Neural cell (in vitro differentiated cells): ENCODE measurements around the gene SH3RF3. TPM values are rescaled to one million over a fixed set of nuclear protein-coding genes. Genes with fewer than 3 reads are reported as not detected.

ENCODE experiments used
- H2AFZ ChIP-seq: fragments of 200-600, 300-800 bp; sonication (generic), shearing (Covaris generic); 2 replicates; pipeline ENCODE4 v1.6.0; 2014; ENCODE audit warnings: low read depth, mild to moderate bottlenecking, antibody characterized with exemption, low read length, moderate library complexity
- H3F3A ChIP-seq: fragments of 200-600 bp; shearing (Covaris generic); 2 replicates; pipeline ENCODE4 v1.6.1; 2016; ENCODE audit warnings: mild to moderate bottlenecking, moderate library complexity, mixed read lengths, antibody characterized with exemption, low read length; ENCODE audit not compliant: insufficient read depth, poor library complexity, severe bottlenecking
- H3K27ac ChIP-seq: fragments of 200-600, 300-800 bp; sonication (generic), shearing (Covaris generic); 2 replicates; pipeline ENCODE4 v1.5.1; 2014; ENCODE audit warnings: mild to moderate bottlenecking, low read length, moderate library complexity
- H3K27me3 ChIP-seq: fragments of 300-800, 200-600 bp; sonication (generic), shearing (Covaris generic); 2 replicates; pipeline ENCODE4 v1.6.0; 2014; ENCODE audit warnings: mild to moderate bottlenecking, low read depth, low read length, moderate library complexity; ENCODE audit not compliant: insufficient read depth
- H3K36me3 ChIP-seq: fragments of 300-800, 200-600 bp; sonication (generic), shearing (Covaris generic); 2 replicates; pipeline ENCODE4 v1.5.1; 2014; ENCODE audit warnings: mild to moderate bottlenecking, antibody characterized with exemption, low read length, moderate library complexity; ENCODE audit not compliant: insufficient read depth
- H3K4me2 ChIP-seq: fragments of 300-800, 200-600 bp; sonication (generic), shearing (Covaris generic); 2 replicates; pipeline ENCODE4 v1.6.0; 2014; ENCODE audit warnings: mild to moderate bottlenecking, low read length
- H3K4me3 ChIP-seq: fragments of 300-800, 200-600 bp; sonication (generic), shearing (Covaris generic); 2 replicates; pipeline ENCODE4 v1.5.1; 2014; ENCODE audit warnings: mild to moderate bottlenecking, low read length, moderate library complexity
- H3K79me2 ChIP-seq: fragments of 200-600 bp; shearing (Covaris generic); replicated peaks from 2 replicates; pipeline ENCODE4 v1.6.0; 2014; ENCODE audit warnings: mild to moderate bottlenecking, low read length, moderate library complexity; ENCODE audit not compliant: insufficient read depth
- H3K9ac ChIP-seq: fragments of 300-800, 200-600 bp; sonication (generic), shearing (Covaris generic); 2 replicates; pipeline ENCODE4 v1.6.1; 2016; ENCODE audit warnings: mild to moderate bottlenecking, low read length, mixed read lengths
- H3K9me2 ChIP-seq: fragments of 200-600 bp; shearing (Covaris generic); 2 replicates; pipeline ENCODE4 v1.6.1; 2016; ENCODE audit warnings: mild to moderate bottlenecking, low read length, mixed read lengths; ENCODE audit not compliant: insufficient read depth
- H3K9me3 ChIP-seq: fragments of 200-600, 300-800 bp; sonication (generic), shearing (Covaris generic); 2 replicates; pipeline ENCODE4 v1.6.1; 2016; ENCODE audit warnings: mild to moderate bottlenecking, mixed run types, low read length, moderate library complexity, mixed read lengths
- H4K20me1 ChIP-seq: fragments of 200-600 bp; shearing (Covaris generic); 2 replicates; pipeline ENCODE4 v1.6.1; 2016; ENCODE audit warnings: mild to moderate bottlenecking, mixed run types; ENCODE audit not compliant: insufficient read depth
- EP300 ChIP-seq: fragments of 450-650 bp; conservative IDR thresholded peaks from 2 replicates; pipeline ENCODE4 v1.6.1; 2014; ENCODE audit warnings: antibody characterized with exemption, mild to moderate bottlenecking, moderate library complexity; ENCODE audit not compliant: poor library complexity, severe bottlenecking
- EZH2 ChIP-seq: fragments of 200-600, 300-800 bp; shearing (Covaris generic), sonication (generic); IDR thresholded peaks from 2 replicates; pipeline ENCODE4 v1.6.1; 2014; ENCODE audit warnings: antibody characterized with exemption, low read length, borderline replicate concordance, mild to moderate bottlenecking; ENCODE audit not compliant: insufficient read depth, poor library complexity, severe bottlenecking
- MXI1 ChIP-seq: fragments of 450-650 bp; conservative IDR thresholded peaks from 2 replicates; pipeline ENCODE4 v1.6.1; 2014; ENCODE audit warnings: antibody characterized with exemption, mild to moderate bottlenecking; ENCODE audit not compliant: poor library complexity, severe bottlenecking
- POLR2AphosphoS5 ChIP-seq: IDR thresholded peaks from 2 replicates; pipeline ENCODE4 v1.6.1; 2012
- RAD21 ChIP-seq: fragments of 450-650 bp; conservative IDR thresholded peaks from 2 replicates; pipeline ENCODE4 v1.6.1; 2014; ENCODE audit warnings: antibody characterized with exemption, mild to moderate bottlenecking, moderate library complexity
- REST ChIP-seq: IDR thresholded peaks from 2 replicates; pipeline ENCODE4 v1.6.1; 2012; ENCODE audit warnings: borderline replicate concordance
- SMC3 ChIP-seq: fragments of 450-650 bp; conservative IDR thresholded peaks from 2 replicates; pipeline ENCODE4 v1.6.1; 2014; ENCODE audit warnings: antibody characterized with exemption, mild to moderate bottlenecking, moderate library complexity; ENCODE audit not compliant: poor library complexity
- TAF1 ChIP-seq: IDR thresholded peaks from 2 replicates; pipeline ENCODE4 v1.6.1; 2012; ENCODE audit warnings: low read depth
- polyA plus RNA-seq: library from polyadenylated mRNA; depleted of rRNA; stranded (reverse); fragments of >200 nt; gene quantifications from 2 replicates; pipeline ENCODE4 v1.2.3, GENCODE V29; 2014
- TF ChIP-seq, protein P1 (sequence below): fragments of 450-650 bp; IDR thresholded peaks from 2 replicates; pipeline ENCODE4 v1.5.1; 2014; ENCODE audit warnings: antibody characterized with exemption, mild to moderate bottlenecking, moderate library complexity; ENCODE audit not compliant: poor library complexity, severe bottlenecking

Gene SH3RF3
- polyA plus RNA-seq, 1 donor from 2014 or later: 0.53 TPM

- H3K9ac ChIP-seq: no peak overlapping the region
- no peak overlapping the region for H3K4me2 ChIP-seq
- H4K20me1 ChIP-seq: no peaks in the 10 kb centered on the region
- TF ChIP-seq EZH2 (no peak), MXI1 (no peak), REST (no peak), TAF1 (no peak), RAD21 (no peak), EP300 (no peak), SMC3 (no peak), POLR2AphosphoS5 (no peak)
- TF ChIP-seq, protein P1, sequence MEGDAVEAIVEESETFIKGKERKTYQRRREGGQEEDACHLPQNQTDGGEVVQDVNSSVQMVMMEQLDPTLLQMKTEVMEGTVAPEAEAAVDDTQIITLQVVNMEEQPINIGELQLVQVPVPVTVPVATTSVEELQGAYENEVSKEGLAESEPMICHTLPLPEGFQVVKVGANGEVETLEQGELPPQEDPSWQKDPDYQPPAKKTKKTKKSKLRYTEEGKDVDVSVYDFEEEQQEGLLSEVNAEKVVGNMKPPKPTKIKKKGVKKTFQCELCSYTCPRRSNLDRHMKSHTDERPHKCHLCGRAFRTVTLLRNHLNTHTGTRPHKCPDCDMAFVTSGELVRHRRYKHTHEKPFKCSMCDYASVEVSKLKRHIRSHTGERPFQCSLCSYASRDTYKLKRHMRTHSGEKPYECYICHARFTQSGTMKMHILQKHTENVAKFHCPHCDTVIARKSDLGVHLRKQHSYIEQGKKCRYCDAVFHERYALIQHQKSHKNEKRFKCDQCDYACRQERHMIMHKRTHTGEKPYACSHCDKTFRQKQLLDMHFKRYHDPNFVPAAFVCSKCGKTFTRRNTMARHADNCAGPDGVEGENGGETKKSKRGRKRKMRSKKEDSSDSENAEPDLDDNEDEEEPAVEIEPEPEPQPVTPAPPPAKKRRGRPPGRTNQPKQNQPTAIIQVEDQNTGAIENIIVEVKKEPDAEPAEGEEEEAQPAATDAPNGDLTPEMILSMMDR: no peak
- H3F3A ChIP-seq: no peaks in the 10 kb centered on the region
- H2AFZ ChIP-seq: no peak overlapping the region
- H3K27ac ChIP-seq: no peak overlapping the region
- no peaks in the 10 kb centered on the region for H3K9me2 ChIP-seq
- H3K9me3 ChIP-seq: no peaks in the 10 kb centered on the region
- H3K79me2 ChIP-seq: no peaks in the 10 kb centered on the region
- H3K27me3 ChIP-seq: no peaks in the 10 kb centered on the region
- H3K4me3 ChIP-seq: no peak overlapping the region
- no peaks in the 10 kb centered on the region for H3K36me3 ChIP-seq
Observed at GRCh38 chr2:109260116-109260855, 131.3 kb downstream of the SH3RF3 start.

DNA sequence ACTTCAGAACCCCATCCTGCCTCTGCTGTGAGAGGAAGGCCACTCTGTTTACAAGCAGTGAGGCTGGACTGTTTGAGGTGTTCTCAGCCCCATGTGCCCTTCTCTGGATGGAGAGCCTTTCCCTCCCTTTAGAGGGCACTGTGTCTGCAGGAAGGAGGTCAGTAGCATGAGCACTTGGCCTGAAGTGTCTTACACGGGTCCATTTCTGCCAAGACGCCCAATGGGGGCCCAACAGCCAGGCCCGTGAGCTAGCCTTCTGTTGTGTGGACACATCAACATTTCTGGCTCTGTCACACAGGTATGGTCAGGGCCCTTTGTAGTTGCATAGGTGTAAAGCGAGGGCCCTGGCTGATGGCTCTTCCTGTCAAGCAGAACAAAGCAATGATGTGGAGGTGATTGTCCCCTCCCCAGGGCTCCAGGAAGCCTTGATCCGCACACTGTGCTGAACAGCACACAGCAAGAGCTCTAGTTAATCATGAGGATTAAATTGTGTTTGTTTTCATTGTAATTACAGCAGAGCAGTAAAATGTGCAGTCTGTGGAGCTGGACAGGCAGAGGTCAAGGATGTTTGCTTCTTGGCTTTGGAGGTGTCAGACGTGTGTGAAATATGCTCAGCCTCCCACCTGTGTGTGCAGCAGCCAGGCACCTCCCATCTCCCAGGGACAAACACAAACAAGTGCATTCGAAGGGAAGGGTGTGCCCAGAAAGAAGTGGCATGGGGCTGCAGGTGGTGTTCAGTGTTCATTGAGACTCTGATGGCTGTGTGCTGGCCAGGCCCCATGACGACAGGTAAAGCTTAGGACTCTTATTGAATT lies 132.1 kb downstream of the SH3RF3 start:
- Histone ChIP-seq H3K9me2 (no peaks in the 10 kb centered on the region), H3K9me3 (no peaks in the 10 kb centered on the region), H3K36me3 (no peaks in the 10 kb centered on the region), H3K79me2 (no peaks in the 10 kb centered on the region), H3K4me2 (no peak overlapping the region), H3K9ac (no peak overlapping the region), H3K27ac (no peak overlapping the region), H2AFZ (no peak overlapping the region), H3F3A (no peaks in the 10 kb centered on the region), H4K20me1 (no peaks in the 10 kb centered on the region), H3K27me3 (no peaks in the 10 kb centered on the region), H3K4me3 (no peak overlapping the region)
- no peak for TF ChIP-seq POLR2AphosphoS5
- TF ChIP-seq MXI1: no peak
- TF ChIP-seq, protein P1: no peak
- TF ChIP-seq RAD21: no peak
- TF ChIP-seq EZH2: no peak
- TF ChIP-seq TAF1: no peak
- TF ChIP-seq REST: no peak
- no peak for TF ChIP-seq SMC3
- no peak for TF ChIP-seq EP300
